Renal cortical epithelial cell (primary cell): ENCODE results near the gene PRKN. TPM values are rescaled to one million over a fixed set of nuclear protein-coding genes. Genes with fewer than 3 reads are reported as not detected.
"Not testable (repeated sequence)": the region's sequence is repeated elsewhere in the genome, so short reads cannot be mapped to it uniquely, and the experiment has no call there.

Experiments
- DNase-seq: peaks from one replicate; pipeline ENCODE4 v3.0.0-alpha.2; 2011; ENCODE audit warnings: low read depth
- total RNA-seq: library from RNA; depleted of rRNA; stranded (reverse); fragments of >200 nt; gene quantifications from 2 replicates; pipeline ENCODE4 v1.2.3, GENCODE V29; 2014

Gene PRKN
- total RNA-seq, 1 donor from 2014 or later, result 3.6 TPM

DNA sequence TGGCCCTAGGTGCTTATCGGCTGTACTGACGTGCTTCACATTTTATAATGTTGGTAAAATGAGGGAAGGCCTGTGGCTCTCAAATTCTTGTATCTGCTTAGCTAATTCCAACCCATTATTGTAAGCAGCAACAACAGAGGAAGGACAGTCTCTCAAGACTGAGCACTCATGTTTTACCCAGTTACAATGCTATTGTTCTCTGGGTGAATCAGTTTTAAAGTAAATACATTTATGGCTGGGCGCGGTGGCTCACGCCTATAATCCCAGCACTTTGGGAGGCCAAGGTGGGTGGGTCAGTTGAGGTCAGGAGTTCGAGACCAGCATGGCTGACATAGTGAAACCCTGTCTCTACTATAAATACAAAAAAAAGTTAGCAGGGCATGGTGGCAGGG, 194.6 kb downstream of the PRKN start:
- DNase-seq, result no peak

DNA sequence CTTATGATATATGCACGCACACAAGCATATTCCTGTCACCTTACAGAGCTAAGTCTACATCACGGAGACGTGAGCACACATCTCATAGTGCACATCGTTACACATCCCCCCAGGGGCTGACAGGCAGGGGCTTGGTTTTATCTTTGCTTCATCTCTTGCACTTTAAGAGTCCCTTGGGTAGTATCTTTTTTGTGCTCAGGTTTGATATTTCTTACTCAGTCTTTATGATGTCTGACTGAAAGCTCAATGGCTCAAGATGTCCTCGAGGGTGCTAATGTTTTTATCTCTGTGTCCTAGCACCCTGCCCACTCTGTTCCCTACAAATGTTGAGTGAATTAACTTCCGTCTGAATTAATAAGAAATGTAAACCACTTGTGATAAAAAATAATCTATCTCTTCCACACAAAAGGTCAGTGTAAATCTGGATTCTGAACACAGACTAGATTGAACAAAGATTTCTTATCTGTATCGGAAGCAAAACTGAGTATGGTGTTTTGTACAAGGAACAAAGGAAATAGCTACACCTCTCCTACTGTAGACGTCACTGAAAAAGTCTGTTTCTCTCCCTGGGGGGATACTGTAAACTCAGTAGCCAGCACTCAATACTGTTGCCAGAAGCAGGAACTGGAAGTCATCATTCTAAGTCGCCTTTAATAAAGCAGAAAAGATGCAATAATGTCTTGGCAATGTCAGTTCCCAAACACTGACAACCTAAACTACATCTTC, 195.1 kb downstream of the PRKN start:
- DNase-seq, result no peak

DNA sequence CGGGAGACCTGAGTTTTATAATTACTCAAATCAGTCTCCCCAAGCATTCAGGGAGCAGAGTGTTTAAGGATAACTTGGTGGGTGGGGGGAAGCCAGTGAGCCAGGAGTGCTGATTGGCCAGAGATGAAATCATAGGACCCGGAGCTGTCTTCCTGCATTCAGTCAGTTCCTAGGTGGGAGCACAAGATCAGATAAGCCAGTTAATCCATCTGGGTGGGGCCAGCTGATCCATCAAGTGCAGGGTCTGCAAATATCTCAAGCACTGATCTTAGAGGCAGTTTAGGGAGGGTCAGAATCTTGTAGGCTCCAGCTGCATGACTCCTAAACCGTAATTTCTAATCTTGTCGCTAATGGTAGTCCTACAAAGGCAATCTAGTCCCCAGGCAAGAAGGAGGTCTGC, 196.2 kb downstream of the PRKN start:
- DNase-seq, result not testable (repeated sequence)

DNA sequence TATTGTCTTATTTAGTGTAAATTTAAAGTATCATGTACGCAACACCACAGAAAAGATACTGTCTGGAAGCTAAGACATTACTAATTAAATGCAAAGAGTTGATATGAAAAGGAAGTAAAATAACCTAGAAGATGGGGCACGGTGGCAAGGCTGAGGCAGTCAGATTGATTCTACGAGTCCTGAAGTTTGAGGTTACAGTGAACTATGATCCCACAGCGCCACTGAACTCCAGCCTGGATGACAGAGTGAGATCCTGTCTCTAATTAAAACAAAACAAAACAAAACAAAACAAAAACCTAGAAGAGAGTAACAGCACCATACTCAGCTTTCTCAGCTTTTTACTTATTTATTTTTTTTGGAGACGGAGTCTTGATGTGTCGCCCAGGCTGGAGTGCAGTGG, 199.0 kb downstream of the PRKN start:
- DNase-seq, result no peak

DNA sequence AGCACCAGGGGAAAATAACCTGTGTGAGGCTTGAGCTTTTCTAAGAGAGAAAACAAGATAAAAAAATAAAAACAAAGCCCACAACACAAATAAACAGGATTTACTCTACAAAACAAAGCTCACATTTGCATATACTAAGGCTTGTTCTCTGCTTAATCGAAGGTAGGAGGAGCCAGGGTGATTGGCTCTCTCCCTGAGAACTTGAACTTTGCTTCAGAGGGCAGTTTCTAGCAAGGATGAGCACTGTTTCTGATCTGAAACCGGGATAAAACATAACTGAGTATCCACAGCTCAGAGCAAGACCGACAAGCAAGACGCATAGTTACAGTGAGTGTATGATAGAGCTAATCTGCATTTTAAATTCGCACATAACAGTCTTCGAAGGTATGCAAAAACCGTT, 200.6 kb downstream of the PRKN start:
- no peak for DNase-seq

DNA sequence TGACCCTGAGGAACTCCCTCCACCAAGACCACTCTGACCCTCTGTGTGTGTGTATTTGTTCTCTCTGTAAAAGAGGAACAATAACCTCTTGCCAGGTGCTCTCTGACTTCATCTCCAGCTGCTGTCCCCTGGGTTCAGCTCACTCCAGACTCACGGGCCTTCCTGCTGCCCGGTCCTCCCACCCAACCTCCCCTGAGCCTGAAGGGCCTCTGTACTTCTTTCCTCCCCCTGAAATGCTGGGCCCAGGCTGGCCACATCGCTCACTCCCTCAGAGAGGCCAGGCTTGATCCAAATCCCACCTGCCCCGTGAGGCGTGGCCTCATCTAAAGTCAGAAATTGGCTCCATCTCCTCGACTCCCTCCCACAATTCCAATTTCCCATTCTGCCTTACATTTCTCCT, 202.4 kb downstream of the PRKN start:
- no peak for DNase-seq

DNA sequence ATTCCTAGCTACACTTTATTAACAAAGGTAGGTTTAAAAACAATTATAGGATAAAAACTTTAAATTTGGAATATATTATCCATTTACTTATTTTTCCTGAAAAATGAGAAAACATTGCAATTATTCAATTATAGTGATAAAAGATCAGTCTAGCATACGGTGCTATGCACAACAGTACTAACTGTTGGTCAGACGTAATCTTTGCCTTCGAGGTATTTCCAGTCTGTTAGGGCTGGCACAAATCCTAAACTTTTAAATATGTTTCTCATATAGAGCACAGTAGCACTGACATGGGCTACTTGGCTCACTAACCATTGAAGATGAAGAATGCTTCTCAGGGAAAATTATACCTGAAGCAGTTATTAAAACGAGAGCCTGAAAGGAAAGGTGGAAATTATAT, 214.8 kb downstream of the PRKN start:
- DNase-seq, result no peak

DNA sequence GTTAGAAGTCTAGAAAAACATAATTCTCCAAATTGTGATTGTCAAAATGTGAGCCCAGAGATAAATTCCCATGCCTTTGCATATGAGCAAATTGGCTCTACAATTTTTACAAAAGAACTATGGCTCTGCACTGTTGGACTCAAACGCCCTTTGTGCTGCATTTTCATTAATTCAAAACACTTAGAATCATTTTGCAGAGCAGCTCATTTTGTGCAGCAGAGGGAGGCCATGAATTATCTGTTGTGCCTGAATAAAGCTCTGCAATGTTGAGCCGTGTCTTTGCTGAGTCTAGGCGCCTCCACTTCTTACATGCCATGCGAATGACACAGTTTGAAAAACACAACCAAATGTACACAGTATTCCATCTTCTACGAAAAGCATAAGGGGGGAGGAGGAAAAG, 230.2 kb downstream of the PRKN start:
- no peak for DNase-seq

DNA sequence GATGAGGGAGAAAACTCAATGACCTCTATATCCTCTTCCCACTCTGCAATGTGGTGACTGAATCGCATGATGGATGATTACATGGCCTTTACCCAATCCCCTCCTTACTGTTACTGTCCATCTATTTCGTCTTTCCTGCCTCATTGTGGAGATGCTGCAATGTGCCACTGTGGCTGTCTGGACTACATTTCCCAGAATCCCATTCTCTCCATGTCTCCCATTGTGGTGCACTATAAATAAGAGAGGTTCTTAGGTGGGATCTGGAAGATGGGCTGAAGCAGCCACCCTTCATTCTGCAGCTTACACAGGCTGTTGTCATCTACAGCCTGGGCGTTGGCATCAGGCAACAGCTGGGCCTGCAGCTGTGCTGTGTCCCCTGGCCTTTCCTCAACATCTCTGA, 233.6 kb downstream of the PRKN start:
- DNase-seq, result no peak

DNA sequence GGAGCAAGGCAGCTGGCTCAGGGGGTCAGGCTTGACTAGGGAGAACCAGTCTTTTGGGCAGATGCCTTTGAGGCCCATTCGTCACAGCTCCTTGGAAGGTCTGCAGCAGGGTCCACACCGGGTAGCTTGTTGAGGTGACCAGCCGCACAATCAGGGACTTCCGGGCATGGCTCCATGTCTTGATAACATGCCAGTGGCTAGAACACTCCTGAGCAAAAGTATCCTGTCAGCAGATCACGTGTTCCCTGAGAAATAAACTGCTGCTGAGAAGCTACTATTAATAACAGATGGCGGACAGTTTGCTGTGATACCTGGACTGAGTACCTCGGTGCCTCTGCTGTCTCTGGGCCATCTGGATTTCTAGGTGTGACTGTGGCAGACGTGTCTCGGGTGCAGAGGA, 235.9 kb downstream of the PRKN start:
- DNase-seq, result no peak

DNA sequence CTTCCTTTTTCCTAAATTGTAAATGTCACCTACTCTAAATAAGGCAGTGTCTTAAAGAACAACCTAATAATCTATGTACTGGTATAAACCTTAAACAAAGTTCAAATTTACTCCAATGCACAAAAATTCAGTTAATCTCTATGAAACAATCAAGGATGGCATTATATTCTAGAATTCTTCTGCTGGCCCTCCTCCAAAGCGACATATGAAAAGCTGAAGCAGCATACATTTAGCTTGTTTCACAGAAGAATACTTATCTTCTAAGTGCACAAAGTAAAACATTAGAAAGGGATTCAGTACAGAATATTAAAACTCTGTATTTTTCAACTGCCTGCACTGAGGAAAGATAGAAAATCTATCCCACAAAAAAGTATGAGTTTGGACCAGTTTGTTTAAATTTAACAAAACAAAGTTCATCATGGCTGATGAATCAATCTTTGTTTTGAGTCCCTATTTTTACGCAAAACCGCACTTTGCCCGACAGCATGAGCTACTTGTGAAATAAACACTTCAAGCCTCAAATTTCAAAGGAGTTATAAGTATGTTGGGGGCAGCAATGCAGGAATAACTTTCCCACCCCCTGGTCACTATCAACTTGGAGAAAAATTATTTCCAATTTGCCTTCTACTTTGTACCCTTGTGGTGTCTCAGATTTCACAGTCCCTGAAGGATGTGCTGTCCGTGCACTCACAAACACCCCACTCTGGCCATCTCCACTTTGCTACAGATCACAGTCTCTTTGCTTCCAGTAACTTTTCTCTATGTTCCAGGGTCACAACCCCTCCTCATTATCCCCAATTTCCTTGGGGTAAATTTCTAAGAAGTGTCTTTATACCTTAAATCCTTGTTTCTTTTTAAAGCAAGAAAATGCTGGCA, 238.2 kb downstream of the PRKN start:
- no peak for DNase-seq

DNA sequence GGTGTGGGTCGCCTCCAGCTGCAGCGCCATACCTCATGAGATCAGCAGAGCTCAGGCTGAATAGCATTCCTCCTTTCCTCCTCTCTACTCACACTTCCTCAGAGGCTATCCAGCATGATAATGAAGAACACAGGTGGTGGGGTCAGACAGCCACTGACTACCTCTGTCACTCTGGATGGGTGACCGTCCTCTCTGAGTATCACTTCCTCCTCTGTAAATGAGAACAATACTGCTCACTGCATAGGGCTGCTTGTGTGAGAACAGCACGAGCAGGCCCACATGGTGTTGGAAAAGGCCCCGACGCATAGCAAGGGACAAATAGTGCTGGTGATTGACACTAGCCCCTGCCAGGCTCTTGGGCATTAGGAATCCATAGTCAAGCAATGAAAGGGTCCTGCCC, 239.1 kb downstream of the PRKN start:
- DNase-seq, result no peak

DNA sequence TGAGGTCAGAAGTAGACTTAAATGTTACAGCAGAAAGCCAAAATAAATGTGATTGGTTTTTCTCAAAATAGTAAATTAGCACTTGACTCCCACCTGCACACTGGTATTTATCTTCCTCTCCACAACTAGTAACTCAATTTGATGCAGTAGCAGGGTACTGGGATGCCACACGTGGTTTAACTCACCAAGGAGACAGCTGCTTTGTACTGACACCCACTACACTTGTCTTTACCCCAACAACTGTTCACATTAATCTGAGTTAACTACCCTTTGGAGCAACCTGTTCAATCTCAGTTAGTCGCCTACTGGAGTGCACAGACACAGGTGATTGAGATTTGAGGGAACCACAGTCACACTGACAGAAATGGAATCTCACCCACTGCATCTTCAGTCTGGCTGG, 242.1 kb downstream of the PRKN start:
- DNase-seq, result no peak

DNA sequence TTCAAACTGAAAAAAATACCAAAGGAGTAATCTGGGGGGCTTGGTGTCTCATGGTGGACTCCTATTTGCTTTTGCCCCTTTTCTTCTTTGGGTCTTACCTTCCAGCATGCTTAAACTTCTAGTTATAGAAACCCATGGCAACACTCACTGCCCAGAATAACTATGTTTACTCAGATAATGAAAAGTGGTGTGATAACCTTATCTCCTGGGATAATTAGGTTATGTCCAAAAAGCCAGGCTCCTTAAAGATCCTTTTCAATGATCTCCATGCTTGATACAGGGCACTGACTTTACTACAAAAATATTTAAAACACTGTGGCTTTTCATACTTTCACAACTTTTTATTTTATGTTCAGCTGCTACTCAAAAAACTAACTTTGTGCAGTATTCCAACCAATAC, 245.6 kb downstream of the PRKN start:
- DNase-seq, result no peak

DNA sequence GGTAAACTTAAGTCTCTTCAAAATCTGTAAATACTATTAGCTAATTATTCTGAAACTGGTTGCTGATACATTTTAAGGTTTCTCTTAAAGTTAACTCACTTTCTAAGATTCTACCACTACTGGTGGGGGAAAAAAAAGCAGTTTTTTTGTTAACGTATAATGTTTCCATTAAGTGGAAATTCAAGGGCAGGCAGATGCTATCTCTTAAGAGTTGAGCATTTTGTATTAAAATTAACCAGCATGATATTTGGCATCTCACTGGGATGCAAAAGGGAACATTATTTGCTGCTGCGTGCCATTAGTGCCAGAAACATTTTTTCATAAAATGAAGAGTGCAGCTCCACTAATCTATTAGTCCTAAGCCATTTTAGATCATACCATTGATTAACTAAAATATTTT, 246.2 kb downstream of the PRKN start:
- DNase-seq, result no peak

DNA sequence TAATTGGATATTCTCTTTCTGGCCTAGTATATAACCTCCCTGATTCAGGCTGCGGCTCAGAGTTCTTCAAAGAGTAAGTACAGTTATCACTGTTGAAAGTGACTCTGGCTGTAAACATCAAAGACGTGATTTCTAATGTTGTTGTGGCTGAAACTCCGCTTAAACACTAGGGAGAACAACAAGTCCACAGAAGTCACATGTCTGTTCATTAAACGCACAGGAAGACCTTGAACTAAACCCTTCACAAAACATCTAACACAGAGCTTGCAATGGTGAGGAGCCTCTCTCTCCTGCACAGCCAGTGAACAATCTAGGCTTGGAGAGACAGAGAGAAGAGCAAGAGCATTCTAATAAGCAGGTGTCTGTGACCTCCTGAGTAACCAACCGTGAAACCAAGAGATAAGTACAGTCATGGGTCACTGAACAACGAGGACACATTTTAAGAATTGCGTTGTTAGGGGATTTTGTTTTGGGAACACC, 249.3 kb downstream of the PRKN start:
- DNase-seq, result peak; percentile 13

DNA sequence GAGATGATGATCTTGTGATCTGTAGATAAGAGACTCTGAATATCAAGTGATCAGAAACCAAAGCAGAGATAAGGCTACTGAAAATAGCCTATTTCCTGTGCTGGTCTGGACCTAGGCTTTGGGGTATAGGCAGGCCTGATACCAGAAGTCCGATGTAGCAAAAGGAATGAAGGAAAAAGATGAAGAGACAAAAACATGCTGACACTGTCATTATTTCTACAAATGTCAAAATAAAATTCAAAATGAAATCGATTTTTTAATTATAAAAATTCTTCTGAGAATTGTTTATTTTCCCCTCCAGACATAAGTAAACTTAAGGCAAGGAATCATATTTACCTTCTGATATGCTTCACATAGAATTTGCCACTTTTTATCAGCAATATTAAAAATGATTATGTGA, 252.8 kb downstream of the PRKN start:
- no peak for DNase-seq

DNA sequence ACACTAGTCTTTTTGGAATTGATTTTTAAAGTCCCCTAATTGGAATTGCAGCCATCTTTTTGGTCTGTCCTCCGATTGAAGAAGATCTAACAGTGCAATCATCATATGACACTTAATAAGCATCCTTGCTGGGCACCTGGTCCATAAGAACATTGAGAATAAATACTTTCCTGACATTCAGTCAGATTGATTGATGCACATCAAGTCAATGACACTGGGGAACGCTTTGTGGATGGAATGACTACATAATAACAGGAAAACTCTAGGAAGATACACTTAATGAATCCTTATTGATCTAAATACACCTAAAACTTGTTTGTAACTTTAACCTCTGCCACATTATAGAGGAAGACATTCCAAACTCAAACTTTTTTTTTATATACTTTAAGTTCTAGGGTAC, 255.7 kb downstream of the PRKN start:
- DNase-seq, result no peak

DNA sequence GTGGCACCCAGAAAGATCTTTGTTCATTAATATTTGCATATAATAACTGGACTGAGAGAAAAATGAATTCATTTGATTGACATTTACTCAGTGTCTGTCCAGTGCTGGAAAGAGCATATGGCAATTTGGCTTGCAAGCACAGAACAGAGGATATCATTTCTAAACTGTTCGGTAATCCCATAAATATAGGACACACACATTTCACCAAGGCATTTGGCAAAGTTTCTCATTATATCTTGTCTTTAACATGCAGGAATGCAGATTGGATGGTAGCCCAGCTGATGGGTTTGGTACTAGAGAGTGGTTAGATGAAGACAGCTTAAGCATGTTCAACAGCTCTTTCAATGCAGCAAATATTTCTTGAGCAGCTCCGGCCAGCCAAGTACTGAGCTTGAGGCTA, 259.2 kb downstream of the PRKN start:
- no peak for DNase-seq

DNA sequence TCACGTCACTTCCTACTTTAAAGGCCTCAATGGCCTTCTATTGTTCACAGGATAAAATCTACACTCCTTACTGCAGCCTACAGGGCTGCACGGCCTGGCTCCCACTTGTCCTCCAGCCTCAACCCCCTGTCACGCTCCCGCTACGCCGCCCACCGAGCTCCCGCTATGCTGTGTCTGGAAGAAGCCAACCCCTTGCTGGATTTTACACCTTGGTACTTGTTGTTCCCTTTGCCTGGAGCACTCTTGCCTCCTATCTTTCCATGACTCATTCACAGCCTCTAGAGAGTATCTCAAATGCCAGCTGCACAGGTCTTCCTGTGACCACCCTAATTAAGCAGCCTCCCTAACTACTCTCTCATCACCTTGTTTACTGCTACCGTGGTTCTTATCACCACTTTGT, 259.9 kb downstream of the PRKN start:
- DNase-seq, result no peak

DNA sequence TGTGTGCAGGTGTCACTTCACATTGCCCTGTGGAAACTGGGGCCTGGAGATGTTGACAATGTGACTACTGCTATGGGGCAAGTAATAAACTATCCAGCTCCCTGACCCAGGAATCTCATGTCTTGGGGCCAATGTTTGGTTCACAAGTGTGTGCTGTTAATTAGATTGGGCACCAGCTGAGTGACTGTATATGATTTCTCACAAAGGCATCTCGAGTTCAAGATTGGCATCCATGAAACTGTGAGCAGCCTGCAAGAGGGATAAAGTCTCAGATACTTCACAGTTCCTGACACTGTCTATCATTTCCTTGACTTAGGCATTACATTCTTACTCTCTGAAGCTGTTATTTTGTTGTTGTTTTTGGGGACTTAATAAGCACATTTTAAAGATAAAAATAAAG, 264.0 kb downstream of the PRKN start:
- DNase-seq, result peak; percentile 3

DNA sequence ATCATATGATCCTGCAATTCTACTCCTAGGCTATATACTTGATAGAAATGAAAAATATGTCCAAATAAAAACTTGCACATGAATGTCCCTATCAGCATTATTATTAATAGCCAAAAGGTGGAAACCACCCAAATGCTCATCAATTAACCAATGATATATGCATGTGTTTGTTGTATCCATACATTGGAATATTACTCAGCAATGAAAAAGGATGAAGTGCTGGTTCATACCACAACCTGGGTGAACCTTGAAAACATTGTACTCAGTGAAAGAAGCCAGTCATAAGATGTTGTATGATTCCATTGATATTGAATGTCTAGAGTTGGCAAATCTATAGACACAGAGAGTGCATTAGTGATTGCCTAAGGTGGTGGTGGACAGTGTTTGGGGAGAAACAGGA, 267.6 kb downstream of the PRKN start:
- no peak for DNase-seq

DNA sequence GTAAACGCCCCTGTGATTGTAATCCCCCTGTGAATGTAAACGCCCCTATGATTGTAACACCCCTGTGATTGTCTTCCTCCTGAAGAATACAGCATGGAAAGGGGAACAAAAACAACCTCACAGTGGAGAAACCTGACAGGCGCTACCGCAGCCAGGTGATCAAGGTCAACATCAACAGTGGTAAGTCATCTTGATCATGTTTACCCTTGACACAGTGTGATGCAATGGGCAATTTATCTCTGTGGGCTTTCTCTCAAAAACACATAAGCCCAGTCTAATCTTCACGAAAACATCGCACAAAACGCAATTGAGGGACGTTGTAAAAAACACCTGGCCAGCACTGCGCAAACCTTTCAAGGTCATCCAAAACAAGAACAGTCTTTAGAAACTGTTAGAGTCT, 277.2 kb downstream of the PRKN start:
- no peak for DNase-seq
